Renal cortex interstitium (tissue), 11 donors: Measurements from ENCODE around the gene GREB1. TPM values are rescaled to one million over a fixed set of nuclear protein-coding genes. Genes with fewer than 3 reads are reported as not detected.

Experiments
- DNase-seq, 11 donors: peaks; one replicate each; pipeline ENCODE4 v3.0.0-alpha.2; 2013; ENCODE audit warnings: low read depth in 9 of 11, low spot score in 4 of 11; ENCODE audit errors: extremely low read depth in 1 of 11
- polyA plus RNA-seq, 3 donors: library from polyadenylated mRNA; unstranded; fragments of 120-200 nt; gene quantifications; one replicate each; pipeline ENCODE4 v1.2.1, GENCODE V29; 2013; ENCODE audit not compliant: insufficient read length in 3 of 3

Gene GREB1
- polyA plus RNA-seq, 3 donors, result 12.2 to 14.6 (median 12.5) TPM

DNA sequence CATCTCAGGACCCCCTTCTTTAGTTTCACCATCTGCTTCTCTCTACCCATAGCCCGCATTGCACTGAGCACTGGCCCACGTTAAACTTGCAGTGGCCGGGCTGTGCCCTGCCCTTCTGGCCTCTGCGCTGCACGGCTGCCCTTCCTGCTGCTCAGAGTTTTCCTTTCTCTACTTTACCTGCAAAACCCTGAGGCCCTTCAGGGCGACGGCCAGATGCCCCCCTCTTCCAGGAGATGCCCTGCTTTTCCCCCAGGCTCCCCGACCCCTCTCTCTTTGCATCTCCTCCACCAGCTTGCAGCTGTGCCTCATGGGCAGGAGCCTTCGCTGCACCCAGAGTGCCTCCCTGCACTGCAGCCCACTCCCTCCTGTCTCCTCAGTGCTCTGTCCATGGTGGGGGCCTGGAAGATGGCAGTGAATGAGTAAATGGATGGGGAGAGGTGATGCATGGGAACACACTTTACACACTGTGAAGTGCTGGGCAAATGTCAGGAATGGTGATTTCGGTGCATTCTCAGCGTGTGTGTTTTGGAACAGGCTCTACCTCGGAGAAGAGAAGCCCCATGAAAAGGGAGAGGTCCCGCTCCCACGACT lies 82.3 kb downstream of the GREB1 start:
- DNase-seq, result no peak

DNA sequence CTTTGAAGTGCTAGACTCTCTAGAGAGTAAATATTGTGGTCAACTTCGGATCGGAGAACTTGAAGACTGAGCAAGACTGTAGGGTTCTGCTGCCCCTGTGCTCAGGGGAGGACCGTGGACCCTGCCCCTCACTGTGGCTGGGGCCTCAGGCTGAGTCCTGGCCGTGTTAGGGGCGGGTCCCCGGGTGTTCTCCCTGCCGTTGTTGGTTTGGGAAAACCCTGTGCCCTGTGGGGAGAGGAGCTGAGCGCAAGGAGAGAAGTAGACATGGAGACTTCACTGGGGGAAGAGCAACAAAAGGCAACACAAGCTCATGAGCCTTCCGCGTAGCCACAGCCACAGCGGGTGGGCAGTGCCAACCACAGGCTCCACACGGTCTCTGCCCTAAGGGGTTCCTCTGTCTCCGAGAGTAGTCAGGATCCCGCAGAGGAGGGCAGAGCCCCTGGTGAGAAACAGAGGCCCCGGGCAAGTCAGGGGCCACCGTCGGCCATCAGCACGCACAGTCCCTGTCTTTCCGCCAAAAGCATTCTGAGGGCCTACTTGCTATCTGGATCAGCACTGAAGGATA lies 83.1 kb downstream of the GREB1 start:
- no peak for DNase-seq

DNA sequence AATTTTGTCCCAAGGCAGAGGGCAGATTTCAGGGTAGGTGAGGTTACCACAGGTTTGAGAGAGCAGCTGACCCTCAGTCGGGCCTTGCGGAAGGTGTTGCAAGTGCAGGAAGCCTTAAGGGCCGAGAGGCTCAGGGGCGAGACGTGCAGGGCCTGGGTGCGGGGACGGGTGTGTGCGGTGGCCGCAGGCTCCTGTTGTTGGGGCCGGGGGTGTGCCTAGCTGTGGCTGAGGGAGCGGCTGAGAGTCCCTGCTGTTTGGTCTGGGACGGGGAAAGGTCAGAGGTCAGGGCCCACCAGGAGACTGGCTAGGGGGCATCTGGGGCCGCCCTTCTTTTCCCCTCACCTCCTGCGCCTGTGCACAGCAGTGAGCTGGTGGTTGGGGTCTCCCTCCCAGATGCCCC lies 83.7 kb downstream of the GREB1 start:
- no peak for DNase-seq

DNA sequence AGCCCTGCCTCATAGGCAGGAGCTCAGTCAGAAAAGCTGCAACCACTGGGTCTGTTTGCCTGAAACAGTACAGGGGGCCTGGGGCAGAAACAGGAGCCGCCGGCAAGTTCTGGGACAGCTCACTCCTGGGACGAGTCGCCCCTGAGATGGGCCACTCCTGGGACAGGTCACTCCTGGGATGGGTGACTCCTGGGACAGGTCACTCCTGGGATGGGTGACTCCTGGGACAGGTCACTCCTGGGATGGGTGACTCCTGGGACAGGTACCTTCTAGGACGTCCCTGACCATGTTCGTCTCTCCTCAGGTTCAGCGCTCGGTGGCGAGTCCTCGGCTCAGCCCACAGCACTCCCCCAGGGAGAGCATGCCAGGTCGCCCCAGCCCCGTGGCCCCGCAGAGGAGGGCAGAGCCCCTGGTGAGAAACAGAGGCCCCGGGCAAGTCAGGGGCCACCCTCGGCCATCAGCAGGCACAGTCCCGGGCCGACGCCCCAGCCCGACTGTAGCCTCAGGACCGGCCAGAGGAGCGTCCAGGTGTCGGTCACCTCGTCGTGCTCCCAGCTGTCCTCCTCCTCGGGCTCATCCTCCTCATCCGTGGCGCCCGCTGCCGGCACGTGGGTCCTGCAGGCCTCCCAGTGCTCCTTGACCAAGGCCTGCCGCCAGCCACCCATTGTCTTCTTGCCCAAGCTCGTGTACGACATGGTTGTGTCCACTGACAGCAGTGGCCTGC lies 84.3 kb downstream of the GREB1 start:
- no peak for DNase-seq

DNA sequence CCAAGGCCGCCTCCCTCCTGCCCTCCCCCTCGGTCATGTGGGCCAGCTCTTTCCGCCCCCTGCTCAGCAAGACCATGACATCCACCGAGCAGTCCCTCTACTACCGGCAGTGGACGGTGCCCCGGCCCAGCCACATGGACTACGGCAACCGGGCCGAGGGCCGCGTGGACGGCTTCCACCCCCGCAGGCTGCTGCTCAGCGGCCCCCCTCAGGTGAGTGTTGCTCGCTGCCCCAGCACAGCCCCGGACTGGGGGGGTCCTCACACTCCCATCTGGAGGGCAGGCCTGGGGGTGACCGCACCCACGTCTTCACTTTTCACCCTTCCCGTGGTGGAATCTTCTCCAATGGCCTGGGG lies 84.8 kb downstream of the GREB1 start:
- no peak for DNase-seq

DNA sequence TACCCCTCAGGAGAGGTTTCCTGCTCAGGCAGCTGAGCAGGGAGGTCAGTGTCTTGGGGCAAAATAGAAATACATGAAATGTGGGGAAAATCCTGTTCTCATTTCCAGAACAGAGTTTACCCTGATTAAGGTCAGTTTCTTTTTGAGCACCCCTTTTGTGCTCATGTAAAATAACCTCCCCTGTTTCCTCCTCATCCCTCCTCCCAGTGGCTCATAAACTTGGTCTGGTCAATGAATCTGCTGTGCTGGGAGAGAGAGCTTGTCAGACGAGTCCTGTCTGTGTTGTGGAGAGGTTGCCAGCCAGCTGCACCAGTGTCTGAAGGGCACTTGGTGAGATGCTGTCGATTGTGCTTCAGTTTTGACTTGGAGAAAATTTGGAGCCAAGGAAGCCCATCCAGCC lies 87.6 kb downstream of the GREB1 start:
- DNase-seq, result no peak

DNA sequence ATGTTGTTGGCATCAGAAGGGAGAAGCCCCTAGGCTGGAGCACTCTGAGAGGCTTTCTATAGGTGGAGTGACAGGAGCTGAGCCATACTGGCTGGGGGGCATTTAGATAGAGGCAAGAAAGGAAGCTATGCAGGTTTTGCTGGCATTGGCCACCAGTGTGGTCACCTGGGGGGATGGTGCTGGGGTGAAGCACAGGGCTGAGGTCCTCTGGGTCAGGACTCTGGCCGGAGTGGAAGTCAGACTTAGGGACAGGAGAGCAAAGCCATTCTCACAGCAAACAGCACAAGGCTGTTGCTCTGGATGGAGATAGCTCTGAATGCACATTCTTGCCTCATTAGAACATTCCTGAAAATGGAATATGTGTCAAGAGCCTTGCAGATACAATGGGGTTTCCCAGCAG lies 88.8 kb downstream of the GREB1 start:
- no peak for DNase-seq

DNA sequence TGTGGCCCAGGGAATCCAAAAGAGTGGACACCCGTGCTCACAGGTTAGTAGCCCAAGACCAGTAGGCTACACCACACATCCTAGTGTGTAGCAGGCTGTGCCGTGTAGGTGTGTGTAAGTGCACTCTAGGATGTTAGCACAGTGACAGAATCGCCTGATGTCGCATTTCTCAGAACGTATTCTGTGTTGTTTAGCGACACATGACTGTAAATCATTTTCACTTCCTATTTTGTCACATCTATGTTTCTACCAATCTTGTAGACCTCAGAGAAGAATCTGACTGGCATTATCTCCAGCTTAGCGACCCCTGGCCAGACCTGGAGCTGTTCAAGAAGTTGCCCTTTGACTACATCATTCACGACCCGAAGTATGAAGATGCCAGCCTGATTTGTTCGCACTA lies 91.0 kb downstream of the GREB1 start:
- DNase-seq, result no peak

DNA sequence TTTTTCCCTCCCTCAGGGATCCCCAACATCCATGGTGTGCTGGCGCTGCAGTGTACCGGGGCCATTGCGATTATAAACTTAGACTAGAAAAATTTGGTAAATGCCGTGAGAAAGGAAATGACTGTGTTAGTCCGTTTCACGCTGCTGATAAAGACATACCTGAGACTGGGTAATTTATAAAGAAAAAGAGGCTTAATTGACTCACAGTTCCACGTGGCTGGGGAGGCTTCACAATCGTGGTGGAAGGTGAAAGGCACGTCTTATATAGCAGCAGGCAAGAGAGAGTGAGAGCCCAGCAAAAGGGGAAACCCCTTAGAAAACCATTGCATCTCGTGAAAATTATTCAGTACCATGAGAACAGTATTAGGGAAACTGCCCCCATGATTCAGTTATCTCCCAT lies 91.8 kb downstream of the GREB1 start:
- DNase-seq, result no peak

DNA sequence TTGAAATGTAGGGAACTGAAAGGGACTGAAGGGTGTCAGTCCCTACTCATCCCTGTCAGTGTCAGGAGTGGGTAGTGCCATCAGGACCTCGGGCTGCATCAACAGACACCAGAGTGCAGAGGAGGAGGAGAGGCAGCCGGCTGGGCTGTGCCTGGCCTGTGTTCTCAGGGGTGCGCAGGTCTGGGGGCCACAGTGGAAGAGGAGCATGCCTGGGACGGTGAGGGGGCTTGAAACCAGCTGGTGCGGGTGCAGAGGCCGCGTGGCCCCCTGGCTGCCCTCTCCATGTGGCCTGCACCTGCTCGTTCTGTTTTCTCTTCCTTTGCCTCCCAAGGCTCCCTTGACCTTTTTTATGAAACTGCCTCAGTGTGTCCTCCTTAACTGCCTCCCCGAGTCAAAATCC lies 94.8 kb downstream of the GREB1 start:
- DNase-seq, result no peak

DNA sequence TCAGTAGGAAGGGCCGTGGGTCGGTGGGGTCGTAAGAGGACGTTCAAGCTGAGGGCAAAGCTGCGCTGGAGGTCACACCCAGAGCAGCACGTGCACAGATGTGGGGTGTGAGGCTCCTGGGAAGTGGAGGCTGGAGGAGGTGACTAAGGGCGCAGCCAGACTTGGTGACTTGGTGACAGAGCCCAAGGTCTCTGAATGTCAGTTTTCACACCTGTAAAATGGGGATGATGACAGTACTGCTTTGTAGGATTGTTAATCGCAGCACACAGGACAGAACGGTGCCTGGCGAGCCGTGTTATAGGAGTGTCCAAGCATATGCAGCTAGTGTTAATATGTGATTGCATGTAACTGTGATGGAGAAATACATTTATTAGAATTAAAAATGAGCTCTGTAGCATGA lies 95.4 kb downstream of the GREB1 start:
- DNase-seq, result no peak

DNA sequence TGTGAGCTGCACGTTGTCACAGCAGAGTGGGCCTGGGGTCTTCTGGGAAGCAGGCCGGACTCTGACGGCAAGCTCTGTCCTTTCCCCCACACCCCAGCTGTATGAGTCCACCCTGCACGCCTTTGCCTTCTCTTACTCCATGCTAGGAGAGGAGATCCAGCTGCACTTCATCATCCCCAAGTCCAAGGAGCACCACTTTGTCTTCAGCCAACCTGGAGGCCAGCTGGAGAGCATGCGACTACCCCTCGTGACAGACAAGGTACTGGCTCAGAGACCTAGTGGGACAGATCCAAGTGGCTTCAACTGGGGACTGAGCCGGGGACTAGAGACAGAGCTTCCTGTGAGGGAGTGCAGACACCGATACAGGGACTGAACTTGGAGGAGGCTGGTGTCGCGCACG lies 96.0 kb downstream of the GREB1 start:
- no peak for DNase-seq

DNA sequence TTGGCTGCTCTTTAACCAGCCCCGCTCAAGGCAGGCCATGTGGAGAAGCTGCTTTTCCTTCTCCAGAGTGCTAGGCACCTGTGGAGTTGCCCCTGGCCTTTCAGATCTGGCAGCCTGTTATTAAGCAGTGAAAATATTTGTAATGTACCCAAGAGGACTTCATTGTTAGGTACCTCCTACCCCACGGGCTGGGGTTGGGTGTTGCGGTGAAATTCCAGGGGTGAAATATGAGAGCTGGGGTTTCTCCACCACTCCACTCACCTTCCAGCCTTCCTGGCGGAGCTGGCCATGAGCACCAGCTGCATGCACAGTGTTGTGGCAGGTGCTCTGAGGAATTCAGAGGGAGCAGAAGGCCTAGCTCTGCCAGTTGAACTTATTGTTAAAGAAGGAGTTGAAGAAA lies 97.0 kb downstream of the GREB1 start:
- no peak for DNase-seq

DNA sequence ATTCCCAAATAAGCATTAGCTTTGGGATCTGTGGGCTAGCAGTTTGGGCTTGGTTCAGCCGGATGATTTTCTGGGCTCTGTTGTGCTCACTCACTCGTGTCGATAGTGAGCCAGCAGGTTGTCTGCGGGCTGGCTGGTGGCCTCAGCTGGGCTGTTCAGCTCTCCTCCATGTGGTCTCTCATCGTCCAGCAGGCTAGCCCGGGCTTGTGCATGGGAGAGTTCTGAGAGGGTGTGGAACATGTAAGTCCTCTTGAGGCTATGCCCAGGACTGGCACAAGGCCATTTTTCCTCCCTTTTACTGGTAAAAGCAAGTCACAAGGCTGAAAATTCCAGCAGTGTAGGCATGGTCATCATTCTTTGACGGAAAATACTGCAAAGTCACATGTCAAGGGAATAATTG lies 97.6 kb downstream of the GREB1 start:
- DNase-seq, result no peak

DNA sequence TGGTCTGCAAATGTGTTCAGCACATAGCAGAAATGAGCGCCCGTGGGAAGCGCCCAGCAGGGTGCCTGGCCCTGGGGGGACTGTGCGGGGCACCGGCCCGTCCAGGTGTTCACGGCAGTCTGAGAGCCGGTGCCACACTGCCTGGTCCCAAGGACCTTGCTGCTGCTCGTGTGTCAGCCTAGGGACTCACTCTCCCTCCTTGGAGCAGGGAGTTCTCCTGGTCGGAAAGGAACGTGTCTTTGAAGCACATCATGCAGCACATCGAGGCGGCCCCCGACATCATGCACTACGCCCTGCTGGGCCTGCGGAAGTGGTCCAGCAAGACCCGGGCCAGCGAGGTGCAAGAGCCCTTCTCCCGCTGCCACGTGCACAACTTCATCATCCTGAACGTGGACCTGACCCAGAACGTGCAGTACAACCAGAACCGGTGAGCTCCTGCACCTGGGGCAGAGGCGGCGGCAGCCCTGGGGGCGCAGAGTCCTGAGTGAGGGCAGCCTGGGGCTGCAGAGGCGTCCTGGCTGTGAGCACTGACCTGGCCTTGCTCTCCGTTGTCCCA lies 100.2 kb downstream of the GREB1 start:
- no peak for DNase-seq

DNA sequence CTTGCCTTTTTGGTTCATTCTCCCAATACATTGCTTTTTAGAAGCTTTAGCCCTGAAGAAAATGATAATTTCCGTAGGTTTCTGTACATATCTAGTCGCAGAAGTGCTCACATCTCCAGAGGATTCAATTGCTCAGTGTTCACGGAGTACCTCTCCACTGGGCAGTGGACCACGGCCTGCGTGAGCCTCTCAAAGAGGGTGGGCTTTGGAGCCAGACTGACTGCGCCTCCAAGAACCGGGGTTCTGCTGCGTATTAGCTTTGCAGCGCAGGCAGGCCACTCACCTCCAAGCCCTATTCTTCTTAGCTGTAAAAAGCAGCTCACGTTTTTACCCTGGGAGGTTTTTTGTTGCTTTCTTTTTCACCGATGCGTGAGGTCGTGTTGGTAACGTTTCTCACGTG lies 100.7 kb downstream of the GREB1 start:
- DNase-seq, result no peak

DNA sequence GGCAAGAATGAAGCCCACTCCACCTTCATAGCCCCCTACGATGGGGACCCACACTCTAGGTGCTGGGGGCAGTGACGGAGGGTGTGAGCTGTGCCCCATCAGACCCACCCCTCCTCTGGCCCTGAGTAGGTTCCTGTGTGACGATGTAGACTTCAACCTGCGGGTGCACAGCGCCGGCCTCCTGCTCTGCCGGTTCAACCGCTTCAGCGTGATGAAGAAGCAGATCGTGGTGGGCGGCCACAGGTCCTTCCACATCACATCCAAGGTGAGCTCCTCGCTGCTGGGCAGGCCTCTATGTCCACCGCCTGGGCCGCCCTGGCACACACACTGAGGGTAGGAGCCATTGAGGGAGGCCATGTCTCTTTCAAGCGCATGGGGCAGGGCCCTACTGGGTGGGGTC lies 101.3 kb downstream of the GREB1 start:
- no peak for DNase-seq

DNA sequence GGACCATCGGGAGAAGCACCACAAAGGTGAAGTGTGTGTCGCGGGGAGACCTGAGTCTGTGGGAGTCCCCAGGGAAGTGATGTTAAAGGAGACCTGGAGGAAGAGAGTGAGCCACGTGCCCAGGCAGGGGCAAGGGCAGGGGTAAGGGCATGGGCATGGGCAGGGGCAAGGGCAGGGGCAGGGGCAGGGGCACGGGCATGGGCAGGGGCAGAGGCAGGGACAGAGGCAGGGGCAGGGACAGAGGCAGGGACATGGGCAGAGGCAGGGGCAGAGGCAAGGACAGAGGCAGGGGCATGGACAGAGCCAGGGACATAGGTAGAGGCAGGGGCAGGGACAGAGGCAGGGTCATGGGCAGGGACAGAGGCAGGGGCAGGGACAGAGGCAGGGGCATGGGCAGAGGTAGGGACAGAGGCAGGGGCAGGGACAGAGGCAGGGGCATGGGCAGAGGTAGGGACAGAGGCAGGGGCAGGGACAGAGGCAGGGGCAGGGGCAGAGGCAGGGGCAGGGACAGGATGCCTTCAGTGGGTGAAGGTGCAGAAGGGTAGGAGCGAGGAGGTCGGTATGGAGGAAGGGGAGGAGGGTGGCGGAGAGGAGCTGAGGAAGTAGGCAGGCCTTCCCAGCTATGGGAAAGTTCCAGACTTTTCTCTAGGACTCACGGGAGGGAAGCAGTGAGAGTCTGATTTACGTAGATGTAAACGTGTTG lies 102.9 kb downstream of the GREB1 start:
- no peak for DNase-seq

DNA sequence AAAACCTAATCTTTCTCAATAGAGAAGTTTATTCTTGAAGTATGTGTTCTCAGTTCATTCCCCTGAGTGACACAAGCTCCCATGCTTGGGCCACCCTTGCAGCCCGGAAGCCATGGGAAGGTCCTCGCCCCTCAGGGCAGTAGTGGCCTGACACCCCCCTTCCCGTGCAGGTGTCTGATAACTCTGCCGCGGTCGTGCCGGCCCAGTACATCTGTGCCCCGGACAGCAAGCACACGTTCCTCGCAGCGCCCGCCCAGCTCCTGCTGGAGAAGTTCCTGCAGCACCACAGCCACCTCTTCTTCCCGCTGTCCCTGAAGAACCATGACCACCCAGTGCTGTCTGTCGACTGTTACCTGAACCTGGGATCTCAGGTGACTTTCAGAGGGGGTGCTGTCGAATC lies 103.7 kb downstream of the GREB1 start:
- no peak for DNase-seq

DNA sequence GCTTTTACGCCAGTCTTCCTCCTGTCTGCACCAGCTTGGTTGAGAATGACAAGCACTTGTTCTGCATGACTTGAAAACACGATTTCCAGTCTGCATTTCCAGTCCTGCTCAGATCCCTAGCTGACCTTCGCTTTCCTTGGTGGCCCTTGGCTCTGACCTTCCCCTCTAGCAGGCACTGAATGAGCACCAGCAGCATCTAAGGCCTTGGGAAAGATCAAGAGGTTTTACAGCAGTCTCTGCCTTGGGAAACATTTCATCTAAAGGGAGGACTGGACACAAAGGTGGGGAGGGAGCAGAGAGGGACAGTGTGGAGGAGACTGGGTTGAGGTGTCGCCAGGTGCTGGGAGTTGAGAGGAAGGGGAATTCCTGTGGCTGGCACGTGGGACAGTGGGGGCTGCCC lies 105.7 kb downstream of the GREB1 start:
- no peak for DNase-seq
